ENCODE data around the gene SLC25A29.
A peak's percentile ranks its signal among the peaks of the same experiment; 100 is the strongest.

Gene SLC25A29

DNA sequence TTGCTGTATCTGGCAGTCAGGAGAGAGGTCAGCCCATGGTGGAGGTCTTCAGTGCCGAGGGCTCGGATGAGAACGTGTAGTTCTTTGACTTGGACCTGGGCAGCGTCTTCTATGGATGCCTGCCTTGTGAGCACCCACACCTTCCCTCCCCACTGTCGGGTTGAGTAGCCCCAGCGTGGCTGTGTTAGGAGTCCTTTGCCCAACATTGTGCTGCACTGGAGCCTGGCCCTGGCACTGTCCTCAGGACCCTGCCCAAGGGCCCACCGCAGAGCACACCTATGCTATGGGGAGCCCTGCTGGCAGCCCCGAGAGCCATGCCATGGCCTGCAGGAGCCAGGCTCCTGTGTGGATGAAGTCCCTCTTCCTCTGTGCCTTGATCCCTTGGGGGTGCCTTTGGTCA is 26.7 kb downstream of the SLC25A29 start:
- in situ Hi-C loops (cut with MboI; ENCODE audit: low sequenced_read_pairs, unreplicated experiment) = loop anchor here (25.0 kb wide), 1 partner anchor 358 kb away; no protein-coding TSS in a partner anchor
- TF ChIP-seq, protein P1, sequence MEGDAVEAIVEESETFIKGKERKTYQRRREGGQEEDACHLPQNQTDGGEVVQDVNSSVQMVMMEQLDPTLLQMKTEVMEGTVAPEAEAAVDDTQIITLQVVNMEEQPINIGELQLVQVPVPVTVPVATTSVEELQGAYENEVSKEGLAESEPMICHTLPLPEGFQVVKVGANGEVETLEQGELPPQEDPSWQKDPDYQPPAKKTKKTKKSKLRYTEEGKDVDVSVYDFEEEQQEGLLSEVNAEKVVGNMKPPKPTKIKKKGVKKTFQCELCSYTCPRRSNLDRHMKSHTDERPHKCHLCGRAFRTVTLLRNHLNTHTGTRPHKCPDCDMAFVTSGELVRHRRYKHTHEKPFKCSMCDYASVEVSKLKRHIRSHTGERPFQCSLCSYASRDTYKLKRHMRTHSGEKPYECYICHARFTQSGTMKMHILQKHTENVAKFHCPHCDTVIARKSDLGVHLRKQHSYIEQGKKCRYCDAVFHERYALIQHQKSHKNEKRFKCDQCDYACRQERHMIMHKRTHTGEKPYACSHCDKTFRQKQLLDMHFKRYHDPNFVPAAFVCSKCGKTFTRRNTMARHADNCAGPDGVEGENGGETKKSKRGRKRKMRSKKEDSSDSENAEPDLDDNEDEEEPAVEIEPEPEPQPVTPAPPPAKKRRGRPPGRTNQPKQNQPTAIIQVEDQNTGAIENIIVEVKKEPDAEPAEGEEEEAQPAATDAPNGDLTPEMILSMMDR (IDR thresholded peaks at IDR 0.05; ENCODE audit: borderline replicate concordance, control extremely low read depth, extremely low read depth, insufficient read depth, missing control alignments) = no peak
- DNase-seq (ENCODE audit: low spot score) = no peak

DNA sequence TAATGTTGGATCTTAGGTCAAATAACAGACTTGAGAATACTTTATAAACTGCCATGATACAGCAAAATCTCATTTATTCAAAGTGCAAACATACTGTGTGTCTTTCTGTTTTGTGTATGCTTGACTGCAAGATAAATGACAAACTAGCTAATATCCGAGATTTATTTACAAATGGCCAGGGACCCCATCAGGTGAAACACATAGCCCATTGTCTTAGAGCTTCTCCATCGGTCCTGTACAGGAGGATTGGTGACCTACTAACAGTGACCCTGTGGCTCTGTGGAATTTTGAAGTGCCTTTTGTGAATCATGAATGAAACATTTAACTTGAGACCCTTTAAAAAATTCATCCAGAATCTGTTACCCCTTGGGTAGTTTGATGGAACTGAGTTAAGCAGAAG is 27.1 kb downstream of the SLC25A29 start:
- TF ChIP-seq, protein P1 (IDR thresholded peaks at IDR 0.05; ENCODE audit: borderline replicate concordance, control extremely low read depth, extremely low read depth, insufficient read depth, missing control alignments) = no peak
- DNase-seq (ENCODE audit: low spot score) = no peak
- in situ Hi-C loops (cut with MboI; ENCODE audit: low sequenced_read_pairs, unreplicated experiment) = loop anchor here (25.0 kb wide), 1 partner anchor 358 kb away; no protein-coding TSS in a partner anchor

DNA sequence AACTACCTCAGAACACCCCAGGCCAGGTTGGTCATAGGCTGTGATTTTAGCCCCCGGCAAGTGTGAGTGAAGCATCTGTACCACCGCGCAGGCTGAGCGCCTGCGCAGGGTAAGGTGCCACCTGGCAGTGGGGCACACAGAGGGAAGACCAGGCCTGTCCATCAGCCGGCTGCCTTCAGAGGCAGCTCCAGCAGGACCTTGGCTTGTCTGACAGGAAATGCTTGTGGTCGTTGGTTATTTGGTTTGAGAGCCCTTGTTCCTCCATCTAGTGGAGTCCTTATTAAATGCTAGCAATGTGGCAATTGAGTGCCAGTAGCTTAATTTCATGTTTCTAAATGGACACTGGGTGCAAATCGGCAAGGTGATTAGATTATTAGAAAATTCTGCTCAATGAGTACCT is 27.5 kb downstream of the SLC25A29 start:
- DNase-seq (ENCODE audit: low spot score) = peak; percentile 58
- in situ Hi-C loops (cut with MboI; ENCODE audit: low sequenced_read_pairs, unreplicated experiment) = loop anchor here (25.0 kb wide), 1 partner anchor 359 kb away; no protein-coding TSS in a partner anchor
- TF ChIP-seq, protein P1 (IDR thresholded peaks at IDR 0.05; ENCODE audit: borderline replicate concordance, control extremely low read depth, extremely low read depth, insufficient read depth, missing control alignments) = no peak

DNA sequence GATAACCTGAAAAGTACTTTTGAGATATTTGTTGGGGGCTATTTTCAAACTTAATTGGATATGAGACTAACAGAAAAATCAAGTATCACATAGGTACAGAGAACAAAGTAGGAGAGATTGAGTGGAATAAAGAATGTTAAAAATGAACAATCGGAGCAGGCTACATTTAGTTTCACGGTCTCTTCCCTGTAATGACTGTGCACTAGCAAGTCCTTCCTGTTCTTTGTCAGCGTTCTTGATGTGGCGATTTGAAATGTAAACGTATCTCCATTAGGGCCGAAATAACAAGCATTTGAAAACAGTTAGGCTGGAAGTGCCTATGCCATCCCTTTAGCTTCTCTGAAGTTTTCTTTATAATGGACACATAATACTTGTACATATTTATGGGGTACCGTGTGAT is 31.0 kb downstream of the SLC25A29 start:
- in situ Hi-C loops (cut with MboI; ENCODE audit: low sequenced_read_pairs, unreplicated experiment) = loop anchor here (25.0 kb wide), 1 partner anchor 362 kb away; no protein-coding TSS in a partner anchor
- TF ChIP-seq, protein P1 (IDR thresholded peaks at IDR 0.05; ENCODE audit: borderline replicate concordance, control extremely low read depth, extremely low read depth, insufficient read depth, missing control alignments) = no peak
- no peak for DNase-seq (ENCODE audit: low spot score)

DNA sequence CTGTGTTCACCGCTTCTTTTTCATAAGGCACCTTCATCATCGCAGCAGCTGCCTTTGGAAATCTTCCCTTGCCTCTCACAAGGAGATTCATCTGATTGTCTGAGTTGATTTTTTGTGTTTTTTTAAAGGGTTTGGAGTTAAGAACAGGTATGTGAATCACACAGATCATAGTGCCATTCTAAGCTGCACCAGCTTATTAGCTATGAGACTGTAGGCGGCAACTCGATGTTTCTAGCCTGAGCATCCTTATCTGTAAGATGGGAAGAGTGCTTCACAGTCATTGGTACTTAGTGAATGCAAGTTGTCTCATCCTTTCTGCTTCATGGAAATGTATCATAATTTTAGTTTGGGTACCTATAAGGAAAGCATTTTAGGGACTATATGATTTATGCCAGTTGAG is 32.0 kb downstream of the SLC25A29 start:
- TF ChIP-seq, protein P1 (IDR thresholded peaks at IDR 0.05; ENCODE audit: borderline replicate concordance, control extremely low read depth, extremely low read depth, insufficient read depth, missing control alignments) = no peak
- DNase-seq (ENCODE audit: low spot score) = no peak
- in situ Hi-C loops (cut with MboI; ENCODE audit: low sequenced_read_pairs, unreplicated experiment) = no loop called here

DNA sequence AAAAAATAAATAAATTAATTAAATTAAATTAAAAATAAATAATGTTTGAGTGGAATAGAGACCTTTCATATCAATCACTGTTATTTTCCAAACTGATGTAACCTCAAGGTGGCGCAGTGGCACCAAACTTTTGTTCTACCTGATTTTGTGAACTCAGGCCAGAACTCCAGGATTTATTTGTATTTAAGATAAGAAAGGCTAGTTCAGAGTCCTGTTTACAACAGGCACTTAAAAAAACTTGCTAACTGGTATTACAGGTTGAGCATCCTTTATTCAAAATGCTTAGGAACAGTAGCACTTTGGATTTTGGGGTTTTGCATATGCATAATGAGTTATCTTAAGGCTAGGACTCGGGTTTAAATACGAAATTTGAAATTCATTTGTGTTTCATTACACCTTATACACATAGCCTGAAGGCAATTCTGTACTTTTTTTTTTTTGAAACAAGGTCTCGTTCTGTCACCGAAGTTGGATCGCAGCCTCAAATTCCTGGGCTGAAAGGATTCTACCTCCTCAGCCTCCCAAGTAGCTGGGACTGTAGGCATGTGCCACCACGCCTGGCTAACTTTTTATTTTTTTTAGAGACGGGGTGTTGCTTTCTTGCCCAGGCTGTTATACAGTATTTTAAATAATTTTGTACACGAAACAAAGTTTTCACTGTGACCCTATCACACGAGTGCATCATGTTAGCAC is 34.9 kb downstream of the SLC25A29 start:
- TF ChIP-seq, protein P1 (IDR thresholded peaks at IDR 0.05; ENCODE audit: borderline replicate concordance, control extremely low read depth, extremely low read depth, insufficient read depth, missing control alignments) = no peak
- in situ Hi-C loops (cut with MboI; ENCODE audit: low sequenced_read_pairs, unreplicated experiment) = no loop called here
- DNase-seq (ENCODE audit: low spot score) = no peak

Data from GM13976 (cell line).